Measurements from ENCODE around the gene LSS.

Gene LSS

GRCh38 chr21:46217511-46218196 is 10.9 kb downstream of the LSS start:
- DNase-seq, result no peak

DNA sequence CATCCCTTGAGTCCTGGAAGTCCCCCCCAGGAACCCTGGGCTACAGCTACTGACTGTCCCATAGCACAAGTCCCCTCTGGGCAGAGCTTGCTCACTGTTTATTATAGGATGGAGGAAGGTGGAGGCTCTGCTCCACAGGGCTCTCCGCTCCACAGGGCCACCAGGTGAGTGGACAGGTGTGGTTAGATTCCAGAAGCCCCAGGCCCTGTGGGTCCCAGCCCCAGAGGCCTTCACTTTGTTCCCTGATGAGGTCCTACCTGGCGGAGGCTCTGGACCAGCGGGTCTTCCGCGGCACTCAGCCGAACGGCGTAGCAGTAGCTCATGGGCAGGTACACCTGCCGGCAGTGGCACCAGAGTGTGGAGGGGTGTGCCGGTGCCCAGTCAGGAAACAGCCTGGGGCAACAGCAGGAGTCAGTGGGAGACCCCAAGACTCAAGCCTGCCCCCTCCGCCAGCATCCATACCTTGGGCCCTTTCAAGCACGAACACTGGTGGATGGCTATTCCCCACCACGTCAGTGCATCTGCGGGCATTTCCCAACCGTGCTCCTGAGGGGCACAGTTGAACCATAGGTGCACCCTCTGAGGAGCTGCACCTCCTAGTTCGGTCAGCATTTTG is 12.3 kb downstream of the LSS start:
- DNase-seq, result no peak

- DNase-seq, result no peak
These were observed 13.0 kb downstream of the LSS start for GRCh38 chr21:46215436-46216131.

GRCh38 chr21:46214478-46215340 is 13.9 kb downstream of the LSS start:
- DNase-seq, result no peak

DNA sequence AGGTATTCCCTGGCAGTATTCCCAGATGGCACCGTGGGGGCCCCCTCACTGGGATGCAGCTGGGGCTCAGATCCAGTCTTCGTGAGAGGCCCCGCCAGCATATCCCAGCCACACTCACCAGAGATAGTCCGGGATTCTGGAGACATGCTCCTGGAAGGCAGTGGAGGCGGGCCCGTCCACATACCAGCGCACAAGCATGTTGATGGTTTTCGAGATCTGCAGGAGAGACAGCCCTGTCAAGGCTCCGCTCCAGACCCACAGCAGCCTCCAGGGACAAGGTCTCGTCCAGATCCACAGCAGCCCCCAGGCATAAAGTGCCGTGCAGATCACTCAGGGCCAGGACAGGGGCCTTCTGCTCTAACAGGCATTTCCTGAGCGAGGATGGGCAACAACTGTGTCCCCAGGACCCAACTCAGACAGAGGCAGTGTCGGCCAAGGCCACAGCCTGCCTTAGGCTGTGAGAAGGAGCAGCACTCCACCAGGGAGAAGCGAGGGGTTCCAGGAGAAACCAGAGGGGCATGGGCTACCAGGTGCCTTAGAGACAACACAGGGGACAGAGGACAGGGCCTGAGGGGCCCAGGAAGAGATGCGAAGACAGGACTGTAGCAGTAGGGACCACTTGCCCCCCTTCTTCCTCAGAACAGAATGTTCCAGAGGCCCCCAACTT is 14.8 kb downstream of the LSS start:
- no peak for DNase-seq

GRCh38 chr21:46212721-46213484 is 15.7 kb downstream of the LSS start:
- DNase-seq, result no peak

DNA sequence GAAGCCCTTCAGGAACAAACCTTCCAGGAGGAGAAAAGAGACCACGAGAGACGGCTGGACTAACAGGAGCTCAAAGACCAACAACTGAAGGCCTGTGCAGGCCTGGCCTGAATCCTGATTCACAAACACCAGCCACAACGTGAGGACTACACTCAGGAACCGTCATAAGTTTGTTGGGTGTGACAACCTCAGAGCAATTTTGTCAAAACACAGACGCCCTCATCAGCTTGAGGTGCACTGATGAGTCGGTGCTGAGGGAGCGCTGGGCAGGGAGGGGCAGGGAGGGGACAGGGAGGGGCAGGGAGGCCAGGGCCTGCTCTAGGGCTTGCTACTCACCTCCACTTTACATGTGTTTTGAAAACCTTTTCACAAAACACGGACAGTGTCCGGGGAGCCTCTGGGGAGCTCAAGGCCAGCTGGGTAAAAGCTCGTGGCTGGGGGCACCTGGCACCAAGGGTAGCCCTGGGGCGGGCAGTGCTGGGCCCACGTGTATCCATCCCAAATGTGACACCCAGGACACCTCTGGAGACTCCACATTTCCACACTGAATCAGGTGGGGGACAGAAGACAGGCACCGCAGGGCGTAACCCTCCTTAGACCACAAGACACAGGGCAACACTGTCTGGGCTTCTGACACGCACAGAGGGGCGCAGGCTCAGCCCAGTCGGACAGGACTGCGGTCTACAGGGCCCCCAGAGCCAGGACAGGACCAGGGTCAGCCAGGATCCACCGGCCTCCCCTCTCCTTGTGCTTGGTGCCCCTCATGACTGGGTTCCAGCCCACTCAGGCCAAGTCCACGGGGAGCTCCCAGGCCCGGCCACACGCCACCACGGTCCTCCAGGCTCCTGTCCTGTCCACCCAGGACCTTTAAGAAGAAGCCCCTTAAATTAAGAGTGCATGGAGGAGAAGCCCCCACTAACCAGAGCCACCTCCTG is 16.5 kb downstream of the LSS start:
- no peak for DNase-seq

GRCh38 chr21:46211376-46211775 is 17.2 kb downstream of the LSS start:
- DNase-seq, result no peak

DNA sequence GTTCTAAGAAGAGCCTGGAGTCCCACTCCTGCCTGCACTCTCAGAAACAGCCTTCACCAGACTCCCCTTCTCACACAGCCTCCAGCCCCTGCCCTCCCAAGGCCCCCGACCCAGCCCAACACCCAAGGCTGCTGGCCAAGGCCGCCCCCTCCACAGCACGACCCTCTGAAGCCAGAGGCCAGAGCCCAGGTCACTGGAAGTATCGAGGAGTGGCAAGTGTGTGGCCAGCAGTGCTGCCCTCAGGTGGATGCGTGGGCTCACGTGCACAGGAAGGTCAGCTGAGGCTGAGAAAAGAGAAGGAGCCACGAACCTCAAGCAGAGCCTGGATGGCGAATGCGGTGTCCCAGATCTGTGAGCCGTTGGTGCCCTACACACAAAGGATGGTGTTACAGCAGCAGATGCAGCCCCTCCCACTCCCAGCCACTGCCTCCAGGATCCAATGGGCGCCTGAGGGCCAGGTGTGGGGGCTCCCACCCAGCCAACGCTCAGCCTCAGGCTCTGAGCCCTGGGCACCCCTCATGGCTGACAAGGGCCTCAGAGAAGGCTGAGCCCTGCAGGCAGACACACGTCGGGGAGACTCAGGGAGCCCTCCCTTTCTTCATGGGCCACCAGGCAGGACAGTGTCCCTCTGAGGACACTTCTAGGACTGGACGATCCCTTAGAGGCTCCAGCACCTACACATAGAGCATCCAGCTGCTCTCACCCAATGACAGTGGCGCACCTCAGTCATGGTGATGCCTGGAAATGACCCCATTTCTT is 18.0 kb downstream of the LSS start:
- DNase-seq, result no peak

DNA sequence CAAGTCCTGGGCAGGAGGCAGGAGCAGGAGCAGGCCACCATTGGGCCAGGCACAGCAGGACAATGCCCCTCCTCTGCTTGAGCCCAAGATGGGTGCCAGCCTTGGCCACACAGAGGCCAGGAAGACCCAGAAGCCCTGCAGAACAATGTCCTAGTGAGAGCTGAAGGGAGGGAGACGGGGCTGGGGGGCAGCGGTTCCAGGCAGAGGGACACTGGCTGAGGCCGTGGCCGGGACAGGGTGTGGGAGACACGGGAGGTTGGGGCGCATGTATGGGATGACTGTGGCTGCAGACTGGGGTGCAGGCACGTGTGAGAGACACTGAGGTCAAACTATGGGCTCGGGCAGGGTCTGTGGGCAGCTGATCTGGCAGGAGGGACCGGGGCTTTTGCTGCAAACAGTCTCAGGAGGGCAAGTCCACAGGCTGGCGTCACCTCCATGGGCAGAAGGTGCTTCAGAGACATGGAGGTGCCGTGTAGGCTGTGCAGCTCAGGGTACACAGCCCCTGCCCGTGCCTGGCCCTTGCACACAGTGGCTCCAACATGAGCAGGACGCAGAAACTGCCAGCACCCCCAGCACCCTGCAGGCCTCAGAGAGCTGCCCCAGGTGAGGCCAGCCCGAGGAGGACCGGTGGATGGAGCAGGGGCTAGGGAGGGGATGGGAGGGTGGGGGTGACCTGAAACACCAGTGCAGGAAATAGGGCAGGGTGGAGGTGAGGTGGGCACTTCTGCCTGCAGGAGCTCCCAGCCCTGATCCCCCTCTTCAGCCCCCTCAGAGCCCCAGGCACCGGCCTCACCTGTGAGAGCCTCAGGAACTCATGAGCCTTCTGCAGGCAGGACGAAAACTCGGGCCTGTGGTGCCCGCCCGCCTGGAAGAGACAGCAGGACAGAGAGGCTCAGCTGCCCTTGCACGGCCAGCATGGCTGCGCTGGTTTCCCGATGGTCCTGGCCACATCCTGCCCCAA is 19.5 kb downstream of the LSS start:
- no peak for DNase-seq

DNA sequence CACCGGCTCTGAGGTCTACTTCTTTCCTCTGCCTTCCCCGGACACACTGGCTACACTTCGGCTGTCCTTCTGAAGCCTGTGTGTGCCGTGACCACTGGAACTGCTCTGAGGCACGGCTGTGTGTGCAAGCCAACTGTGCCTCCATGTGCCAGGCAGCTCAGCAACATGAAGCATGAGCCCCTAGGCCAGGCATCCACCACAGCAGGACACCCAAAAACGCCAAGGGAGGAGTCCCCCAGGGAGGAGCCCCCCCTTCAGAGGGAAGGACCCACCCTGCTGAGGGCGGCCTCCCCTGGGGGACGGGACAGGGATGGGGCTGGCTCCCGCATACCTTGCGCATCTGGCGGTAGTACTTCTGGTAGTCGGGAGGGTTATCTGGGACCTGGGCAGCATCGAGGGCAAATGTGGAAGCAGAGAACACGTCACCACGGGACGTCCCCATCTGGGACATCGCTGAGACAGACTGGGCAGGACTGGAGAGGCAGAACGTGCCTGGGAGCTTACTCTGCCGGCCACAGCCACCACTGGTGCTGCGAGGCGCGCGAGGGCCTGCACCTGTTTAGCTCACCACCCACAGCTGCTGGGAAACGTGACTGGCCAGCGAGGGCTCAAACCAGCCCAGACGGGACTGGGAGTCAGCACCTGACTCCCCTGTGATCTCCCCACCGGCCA is 20.5 kb downstream of the LSS start:
- no peak for DNase-seq

DNA sequence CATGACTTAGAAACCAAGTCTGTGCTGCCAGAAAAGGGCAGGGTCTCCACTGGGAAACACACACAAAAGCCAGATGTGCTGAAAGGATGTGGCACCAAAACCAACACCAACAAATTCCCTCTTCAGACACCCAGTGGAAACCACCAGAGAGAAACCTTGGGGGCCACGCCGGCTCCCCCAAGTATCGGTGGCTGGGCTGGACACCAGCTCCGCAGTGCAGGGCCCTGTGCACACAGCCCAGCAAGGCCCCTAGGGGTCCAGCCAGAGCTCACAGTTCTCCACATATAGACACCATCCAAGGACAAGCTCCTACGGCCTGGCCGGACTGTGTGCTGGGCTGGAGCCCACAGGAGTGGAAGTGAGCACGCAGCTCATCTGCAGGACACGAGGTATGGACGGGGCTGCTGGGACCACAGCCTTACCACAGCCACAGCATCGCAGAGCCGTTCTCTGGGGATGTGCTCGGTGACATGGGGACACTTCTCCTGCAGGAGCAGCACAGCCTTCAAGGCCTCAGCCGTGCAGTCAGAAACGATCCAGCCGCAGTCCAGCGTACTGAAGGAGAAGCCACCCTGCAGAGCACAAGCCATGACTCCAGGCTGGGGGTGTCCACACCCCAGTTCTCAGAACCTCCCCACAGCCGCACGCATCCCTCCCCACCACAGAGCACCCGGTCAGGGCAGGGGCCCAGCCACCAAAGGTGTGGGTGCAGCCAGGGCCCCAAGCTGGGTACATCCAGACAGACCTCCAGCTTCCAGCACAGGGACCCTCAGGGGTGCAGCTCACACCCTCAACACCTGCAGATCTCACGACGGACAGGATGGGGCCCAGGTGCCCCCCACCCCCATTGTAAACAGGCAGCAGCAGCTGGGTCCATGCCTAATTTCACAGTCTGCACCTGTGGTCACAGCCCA is 21.3 kb downstream of the LSS start:
- no peak for DNase-seq

GRCh38 chr21:46206163-46207005 is 22.2 kb downstream of the LSS start:
- no peak for DNase-seq

- no peak for DNase-seq
These were observed 22.8 kb downstream of the LSS start for GRCh38 chr21:46205766-46206162.

DNA sequence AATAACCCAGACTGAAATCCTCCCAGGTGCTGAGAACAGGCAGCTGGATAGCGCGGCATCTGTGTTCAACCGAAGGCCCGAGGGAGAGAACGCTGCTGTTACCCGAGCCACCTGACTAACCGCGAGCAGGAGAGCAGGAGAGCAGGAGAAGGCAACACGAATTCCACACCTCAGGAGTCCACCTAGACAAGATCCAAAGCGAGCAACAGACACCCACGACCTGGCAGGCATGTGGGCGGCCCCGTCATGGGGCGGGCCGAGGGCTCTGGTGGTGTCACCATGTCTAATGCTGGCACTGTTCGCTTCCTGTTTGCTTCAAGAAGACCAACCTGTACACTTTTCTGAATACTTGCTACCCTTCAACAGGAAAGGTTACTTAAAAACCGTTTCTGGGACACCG is 23.4 kb downstream of the LSS start:
- no peak for DNase-seq

- no peak for DNase-seq
These were observed 25.4 kb downstream of the LSS start for GRCh38 chr21:46203203-46203600.
